Measurements from ENCODE around the gene SLC38A11. TPM values are rescaled to one million over a fixed set of nuclear protein-coding genes. Genes with fewer than 3 reads are reported as not detected.

The SLC38A11 gene
- total and polyA plus RNA-seq, 4 experiments from 2014 or later: not detected

DNA sequence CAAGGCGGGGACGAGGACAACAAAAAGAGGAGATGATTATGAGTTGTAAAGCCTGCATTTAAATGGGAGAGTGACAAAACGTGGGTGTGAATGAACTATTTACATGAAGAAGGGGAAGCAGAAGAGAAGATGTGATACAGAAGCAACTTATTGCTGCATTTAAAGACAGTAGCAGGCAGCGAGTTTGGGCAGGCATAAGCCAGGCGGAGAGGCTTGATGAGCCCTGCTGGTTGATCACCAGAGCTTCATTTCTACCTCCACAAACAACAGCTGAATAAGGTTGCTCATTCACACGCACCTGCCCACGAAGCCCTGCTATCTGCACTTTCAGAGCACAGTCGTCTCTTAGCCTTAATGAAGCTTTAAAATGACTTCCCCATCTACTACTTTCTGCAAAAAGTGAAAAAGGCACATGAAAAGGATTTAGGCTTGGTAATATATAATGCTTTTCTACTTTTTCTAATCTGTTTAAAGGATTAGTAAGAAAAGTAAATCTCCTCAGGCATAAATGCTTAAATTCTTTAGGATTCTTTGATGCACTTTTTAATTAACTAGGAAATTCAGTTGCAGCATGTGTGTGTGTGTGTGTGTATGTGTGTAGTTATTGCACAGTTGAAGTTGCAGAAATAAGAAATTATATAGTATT, 3.1 kb downstream of the SLC38A11 start:
- H3K27me3 ChIP-seq (ENCODE audit: insufficient read depth, low read length): no peaks in the 10 kb centered on the region
- no peak for DNase-seq
- POLR2A ChIA-PET (ENCODE audit: partially characterized antibody): no interaction called here
- H3K27ac ChIP-seq (ENCODE audit: low read depth, low read length): no peak overlapping the region
- CTCF ChIA-PET (ENCODE audit: partially characterized antibody): no interaction called here
- H3K4me3 ChIP-seq (ENCODE audit: low read length in 2 of 2): no peak overlapping the region
- intact Hi-C loops (cut with micrococcal nuclease): no loop called here
- Mint-ChIP-seq H3K27me3 (peaks cover 9 to 10% of the 10 kb centered on the region in 2 donors), H3K27ac (no peak overlapping the region), H3K36me3 (no peaks in the 10 kb centered on the region), H3K4me1 (no peaks in the 10 kb centered on the region), H3K9me3 (peaks cover 0 to 5% (median 0%) of the 10 kb centered on the region in 8 donors), H3K4me3 (no peak overlapping the region)
- no peaks in the 10 kb centered on the region for H3K36me3 ChIP-seq (ENCODE audit: insufficient read depth, low read length)
- no peaks in the 10 kb centered on the region for H3K4me1 ChIP-seq (ENCODE audit: insufficient read depth, low read length)
- no peaks in the 10 kb centered on the region for H3K9me3 ChIP-seq (ENCODE audit: control insufficient read depth in 1 of 2, low read length in 2 of 2)

- Mint-ChIP-seq H3K27me3 (peaks cover 0 to 2% of the 10 kb centered on the region in 2 donors), H3K4me3 (no peak overlapping the region), H3K9me3 (peaks cover 0 to 5% (median 0%) of the 10 kb centered on the region in 8 donors), H3K27ac (no peak overlapping the region), H3K4me1 (no peaks in the 10 kb centered on the region), H3K36me3 (no peaks in the 10 kb centered on the region)
- Histone ChIP-seq H3K4me3 (ENCODE audit: low read length in 2 of 2) (no peak overlapping the region), H3K27me3 (ENCODE audit: insufficient read depth, low read length) (no peaks in the 10 kb centered on the region), H3K9me3 (ENCODE audit: control insufficient read depth in 1 of 2, low read length in 2 of 2) (no peaks in the 10 kb centered on the region), H3K36me3 (ENCODE audit: insufficient read depth, low read length) (no peaks in the 10 kb centered on the region), H3K4me1 (ENCODE audit: insufficient read depth, low read length) (no peaks in the 10 kb centered on the region), H3K27ac (ENCODE audit: low read depth, low read length) (no peak overlapping the region)
- POLR2A ChIA-PET (ENCODE audit: partially characterized antibody): no interaction called here
- intact Hi-C loops (cut with micrococcal nuclease): no loop called here
- DNase-seq: no peak
- CTCF ChIA-PET (ENCODE audit: partially characterized antibody): no interaction called here
Measured at GRCh38 chr2:164948540-164948939, 6.8 kb downstream of the SLC38A11 start.

DNA sequence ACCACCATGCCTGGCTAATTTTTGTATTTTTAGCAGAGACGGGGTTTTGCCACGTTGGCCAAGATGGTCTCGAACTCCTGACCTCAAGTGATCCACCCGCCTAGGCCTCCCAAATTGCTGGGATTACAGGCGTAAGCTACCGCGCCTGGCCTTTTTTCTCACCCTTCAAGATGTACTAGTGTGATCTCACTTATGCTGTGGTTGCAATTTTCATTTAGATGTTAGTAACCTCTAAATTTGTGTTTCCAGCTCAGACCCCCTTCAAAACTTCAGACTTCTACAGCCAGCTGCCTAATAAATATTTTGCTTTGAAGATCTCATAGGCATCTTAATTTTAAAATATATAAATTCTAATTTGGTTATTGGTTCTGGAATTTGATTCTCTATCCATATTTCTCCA, 8.0 kb downstream of the SLC38A11 start:
- Mint-ChIP-seq H3K36me3 (no peaks in the 10 kb centered on the region), H3K4me1 (no peaks in the 10 kb centered on the region), H3K27ac (no peak overlapping the region), H3K4me3 (no peak overlapping the region), H3K27me3 (peaks cover 0 to 2% of the 10 kb centered on the region in 2 donors), H3K9me3 (peaks cover 0 to 5% (median 0%) of the 10 kb centered on the region in 8 donors)
- POLR2A ChIA-PET (ENCODE audit: partially characterized antibody): interaction anchor here (0.7 kb wide), 1 partner anchor 25 kb away, joined by 3 read pairs; no protein-coding TSS in a partner anchor
- H3K9me3 ChIP-seq (ENCODE audit: control insufficient read depth in 1 of 2, low read length in 2 of 2): no peaks in the 10 kb centered on the region
- no peak overlapping the region for H3K27ac ChIP-seq (ENCODE audit: low read depth, low read length)
- intact Hi-C loops (cut with micrococcal nuclease): no loop called here
- CTCF ChIA-PET (ENCODE audit: partially characterized antibody): no interaction called here
- H3K4me3 ChIP-seq (ENCODE audit: low read length in 2 of 2): no peak overlapping the region
- no peaks in the 10 kb centered on the region for H3K4me1 ChIP-seq (ENCODE audit: insufficient read depth, low read length)
- DNase-seq: no peak
- H3K27me3 ChIP-seq (ENCODE audit: insufficient read depth, low read length): no peaks in the 10 kb centered on the region
- no peaks in the 10 kb centered on the region for H3K36me3 ChIP-seq (ENCODE audit: insufficient read depth, low read length)

DNA sequence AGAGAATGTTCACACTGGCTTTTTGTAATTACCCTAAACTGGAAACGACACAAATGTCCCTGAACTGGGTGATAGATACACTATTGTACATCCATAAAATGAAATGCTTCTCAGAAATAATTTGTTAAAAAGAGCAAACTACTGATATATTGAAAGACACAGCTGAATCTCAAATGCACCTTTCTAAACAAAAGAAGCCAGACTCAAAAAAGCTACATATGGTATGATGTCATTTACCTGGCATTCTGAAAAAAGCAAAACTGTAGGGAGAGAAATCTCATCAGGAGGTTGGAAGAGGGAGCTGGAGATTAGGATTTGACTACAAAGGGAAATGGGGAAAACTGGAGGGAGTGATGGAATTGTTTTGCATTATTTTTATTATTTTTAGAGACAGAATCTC, 12.0 kb downstream of the SLC38A11 start:
- intact Hi-C loops (cut with micrococcal nuclease): no loop called here
- Histone ChIP-seq H3K27ac (ENCODE audit: low read depth, low read length) (no peak overlapping the region), H3K4me3 (ENCODE audit: low read length in 2 of 2) (no peak overlapping the region), H3K27me3 (ENCODE audit: insufficient read depth, low read length) (no peaks in the 10 kb centered on the region), H3K4me1 (ENCODE audit: insufficient read depth, low read length) (no peaks in the 10 kb centered on the region), H3K36me3 (ENCODE audit: insufficient read depth, low read length) (no peaks in the 10 kb centered on the region), H3K9me3 (ENCODE audit: control insufficient read depth in 1 of 2, low read length in 2 of 2) (no peaks in the 10 kb centered on the region)
- no peaks in the 10 kb centered on the region for H3K27me3 Mint-ChIP-seq
- H3K36me3 Mint-ChIP-seq: no peaks in the 10 kb centered on the region
- H3K27ac Mint-ChIP-seq: no peak overlapping the region
- POLR2A ChIA-PET (ENCODE audit: partially characterized antibody): no interaction called here
- no peaks in the 10 kb centered on the region for H3K9me3 Mint-ChIP-seq
- CTCF ChIA-PET (ENCODE audit: partially characterized antibody): no interaction called here
- no peak for DNase-seq
- H3K4me1 Mint-ChIP-seq: no peaks in the 10 kb centered on the region
- no peak overlapping the region for H3K4me3 Mint-ChIP-seq

DNA sequence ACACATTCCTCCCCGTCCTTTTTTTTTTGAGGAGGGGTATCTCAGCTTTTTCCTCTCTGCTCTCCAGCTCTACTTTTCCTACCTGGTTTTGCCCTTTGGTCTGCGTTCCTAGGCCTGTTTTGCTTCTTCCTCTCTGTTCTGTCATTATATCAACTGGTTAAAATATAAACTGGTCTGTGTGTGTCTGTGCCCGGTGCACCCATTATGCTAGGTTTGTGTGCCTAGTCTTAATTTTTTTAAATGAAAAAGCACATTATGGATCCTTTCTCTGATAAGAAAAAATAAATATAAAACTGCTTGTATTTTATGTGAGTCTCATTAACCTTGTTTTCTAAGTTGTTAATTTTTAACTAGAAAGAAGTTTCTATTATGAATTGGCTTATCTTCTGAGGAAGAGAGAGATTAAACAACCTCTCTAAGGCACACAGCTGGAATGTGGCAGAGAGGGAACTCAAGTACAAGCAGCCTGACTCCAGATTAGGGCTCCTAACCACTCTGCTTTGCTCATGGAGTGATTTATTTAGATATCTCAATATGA, 17.4 kb downstream of the SLC38A11 start:
- ChIA-PET POLR2A (ENCODE audit: partially characterized antibody) (no interaction called here), CTCF (ENCODE audit: partially characterized antibody) (no interaction called here)
- Mint-ChIP-seq H3K36me3 (no peaks in the 10 kb centered on the region), H3K4me1 (no peaks in the 10 kb centered on the region), H3K27me3 (peaks cover 0 to 2% of the 10 kb centered on the region in 2 donors), H3K4me3 (no peak overlapping the region), H3K9me3 (peaks cover 0 to 2% (median 0%) of the 10 kb centered on the region in 8 donors), H3K27ac (no peak overlapping the region)
- Histone ChIP-seq H3K4me3 (ENCODE audit: low read length in 2 of 2) (no peak overlapping the region), H3K36me3 (ENCODE audit: insufficient read depth, low read length) (no peaks in the 10 kb centered on the region), H3K27me3 (ENCODE audit: insufficient read depth, low read length) (no peaks in the 10 kb centered on the region), H3K4me1 (ENCODE audit: insufficient read depth, low read length) (no peaks in the 10 kb centered on the region), H3K9me3 (ENCODE audit: control insufficient read depth in 1 of 2, low read length in 2 of 2) (no peaks in the 10 kb centered on the region), H3K27ac (ENCODE audit: low read depth, low read length) (no peak overlapping the region)
- intact Hi-C loops (cut with micrococcal nuclease): no loop called here
- DNase-seq: no peak

DNA sequence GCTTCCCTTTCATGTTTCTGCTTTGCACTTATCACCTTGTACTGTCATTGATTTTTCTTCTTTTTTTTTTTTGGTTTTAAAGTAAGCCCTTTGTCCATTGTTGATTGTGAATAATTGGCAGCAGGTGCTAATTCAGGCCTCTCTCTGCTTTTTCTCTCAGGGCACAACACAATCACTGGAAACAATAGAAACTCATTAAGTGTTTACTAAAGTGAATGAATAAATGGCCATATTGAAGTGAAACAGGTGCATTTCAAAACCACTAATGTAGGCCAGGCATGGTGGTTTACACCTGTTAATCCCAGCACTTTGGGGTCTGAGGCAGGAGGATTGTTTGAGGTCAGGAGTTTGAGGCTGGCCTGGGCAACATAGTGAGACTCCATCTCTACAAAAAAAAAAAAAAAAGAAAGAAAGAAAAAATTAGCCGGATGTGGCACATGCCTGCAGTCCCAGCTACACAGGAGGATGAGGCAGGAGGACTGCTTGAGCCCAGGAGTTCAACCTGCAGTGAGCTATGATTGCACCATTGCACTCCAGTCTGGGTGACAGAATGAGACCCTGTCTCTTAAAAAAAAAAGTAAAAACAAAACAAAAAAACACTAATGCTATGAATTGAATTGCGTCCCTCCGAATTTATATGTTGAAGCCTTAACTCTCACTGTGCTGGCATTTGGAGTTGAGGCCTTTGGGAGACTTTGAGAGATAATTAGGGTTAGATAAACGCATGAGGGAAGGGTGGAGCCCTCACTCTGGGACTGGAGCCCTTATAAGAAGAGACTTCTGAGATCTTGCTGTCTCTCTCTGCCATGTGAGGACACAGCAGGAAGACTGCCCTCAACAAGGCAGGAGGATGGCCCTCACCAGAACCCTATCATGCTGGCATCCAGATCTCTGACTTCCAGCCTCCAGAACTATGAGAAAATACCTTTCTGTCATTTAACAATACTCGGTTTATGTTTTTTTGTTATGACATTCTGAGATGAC, 19.9 kb downstream of the SLC38A11 start:
- ChIA-PET CTCF (ENCODE audit: partially characterized antibody) (no interaction called here), POLR2A (ENCODE audit: partially characterized antibody) (no interaction called here)
- Histone ChIP-seq H3K4me1 (ENCODE audit: insufficient read depth, low read length) (no peaks in the 10 kb centered on the region), H3K27me3 (ENCODE audit: insufficient read depth, low read length) (no peaks in the 10 kb centered on the region), H3K4me3 (ENCODE audit: low read length in 2 of 2) (no peak overlapping the region), H3K36me3 (ENCODE audit: insufficient read depth, low read length) (no peaks in the 10 kb centered on the region), H3K27ac (ENCODE audit: low read depth, low read length) (no peak overlapping the region), H3K9me3 (ENCODE audit: control insufficient read depth in 1 of 2, low read length in 2 of 2) (no peaks in the 10 kb centered on the region)
- Mint-ChIP-seq H3K4me1 (no peaks in the 10 kb centered on the region), H3K36me3 (no peaks in the 10 kb centered on the region), H3K4me3 (no peak overlapping the region), H3K9me3 (peaks cover 0 to 8% (median 0%) of the 10 kb centered on the region in 8 donors), H3K27me3 (peaks cover 0 to 4% of the 10 kb centered on the region in 2 donors), H3K27ac (no peak overlapping the region)
- intact Hi-C loops (cut with micrococcal nuclease): no loop called here
- DNase-seq: no peak

DNA sequence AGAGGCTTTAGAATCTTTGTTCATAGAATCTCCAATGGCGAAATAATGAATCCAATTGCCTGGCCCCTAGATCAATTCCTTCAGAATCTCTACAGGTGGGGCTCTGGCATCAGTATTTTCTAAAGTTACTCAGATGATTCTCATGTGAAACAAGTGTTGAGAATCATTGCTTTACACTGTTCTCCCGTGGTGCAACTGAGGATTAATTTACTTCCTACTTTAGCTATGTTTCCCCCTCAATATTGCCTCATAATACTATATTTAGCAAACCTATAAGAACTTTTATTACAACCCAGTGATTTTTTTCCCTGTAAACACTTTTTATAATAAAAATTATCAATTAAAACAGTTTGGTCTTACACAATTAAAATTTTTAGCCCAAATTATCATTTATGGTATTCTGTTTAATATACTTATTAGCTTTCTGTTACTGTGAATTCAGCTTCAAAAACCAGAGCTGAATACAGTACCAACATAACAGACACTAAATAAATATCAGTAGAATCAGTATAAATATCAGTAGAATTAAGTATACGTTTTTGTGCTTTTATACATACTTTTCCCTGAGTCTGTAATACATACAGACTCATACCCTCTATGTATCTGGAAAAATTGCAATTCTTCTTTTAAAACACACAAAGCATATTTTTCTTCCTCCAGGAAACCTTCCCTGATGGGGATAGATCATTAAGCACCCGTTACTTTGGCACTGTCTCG, 20.8 kb downstream of the SLC38A11 start:
- Histone ChIP-seq H3K36me3 (ENCODE audit: insufficient read depth, low read length) (no peaks in the 10 kb centered on the region), H3K27ac (ENCODE audit: low read depth, low read length) (no peak overlapping the region), H3K9me3 (ENCODE audit: control insufficient read depth in 1 of 2, low read length in 2 of 2) (no peaks in the 10 kb centered on the region), H3K27me3 (ENCODE audit: insufficient read depth, low read length) (no peaks in the 10 kb centered on the region), H3K4me1 (ENCODE audit: insufficient read depth, low read length) (no peaks in the 10 kb centered on the region), H3K4me3 (ENCODE audit: low read length in 2 of 2) (no peak overlapping the region)
- Mint-ChIP-seq H3K27me3 (peaks cover 0 to 4% of the 10 kb centered on the region in 2 donors), H3K9me3 (peaks cover 0 to 15% (median 2%) of the 10 kb centered on the region in 8 donors), H3K4me3 (no peak overlapping the region), H3K27ac (no peak overlapping the region), H3K4me1 (no peaks in the 10 kb centered on the region), H3K36me3 (no peaks in the 10 kb centered on the region)
- intact Hi-C loops (cut with micrococcal nuclease): no loop called here
- ChIA-PET CTCF (ENCODE audit: partially characterized antibody) (no interaction called here), POLR2A (ENCODE audit: partially characterized antibody) (no interaction called here)
- DNase-seq: no peak

Data from CD4-positive, alpha-beta memory T cell (primary cell).